Measurements from ENCODE around the gene TPRG1. TPM values are rescaled to one million over a fixed set of nuclear protein-coding genes. Genes with fewer than 3 reads are reported as not detected.

Gene TPRG1
- total and polyA plus RNA-seq, 2 donors (not counting 1 experiment from before 2014, with no cell fraction given): 0.47 to 0.99 TPM

- H3K9me3 ChIP-seq (ENCODE audit: control insufficient read depth, insufficient read depth, low read depth, low read length): no peaks in the 10 kb centered on the region
- H2AFZ ChIP-seq (ENCODE audit: low read length): no peak overlapping the region
- no peak overlapping the region for H3K27ac ChIP-seq (ENCODE audit: insufficient read depth, low read length)
- no peak overlapping the region for H3K4me2 ChIP-seq (ENCODE audit: extremely low read depth, insufficient read depth, low read length)
- no peaks in the 10 kb centered on the region for H3K4me1 ChIP-seq (ENCODE audit: control insufficient read depth, extremely low read depth, insufficient read depth, low read length)
- TF ChIP-seq EZH2 (IDR thresholded peaks at IDR 0.05; ENCODE audit: low read length, missing control alignments): no peak
- TF ChIP-seq, protein P1, sequence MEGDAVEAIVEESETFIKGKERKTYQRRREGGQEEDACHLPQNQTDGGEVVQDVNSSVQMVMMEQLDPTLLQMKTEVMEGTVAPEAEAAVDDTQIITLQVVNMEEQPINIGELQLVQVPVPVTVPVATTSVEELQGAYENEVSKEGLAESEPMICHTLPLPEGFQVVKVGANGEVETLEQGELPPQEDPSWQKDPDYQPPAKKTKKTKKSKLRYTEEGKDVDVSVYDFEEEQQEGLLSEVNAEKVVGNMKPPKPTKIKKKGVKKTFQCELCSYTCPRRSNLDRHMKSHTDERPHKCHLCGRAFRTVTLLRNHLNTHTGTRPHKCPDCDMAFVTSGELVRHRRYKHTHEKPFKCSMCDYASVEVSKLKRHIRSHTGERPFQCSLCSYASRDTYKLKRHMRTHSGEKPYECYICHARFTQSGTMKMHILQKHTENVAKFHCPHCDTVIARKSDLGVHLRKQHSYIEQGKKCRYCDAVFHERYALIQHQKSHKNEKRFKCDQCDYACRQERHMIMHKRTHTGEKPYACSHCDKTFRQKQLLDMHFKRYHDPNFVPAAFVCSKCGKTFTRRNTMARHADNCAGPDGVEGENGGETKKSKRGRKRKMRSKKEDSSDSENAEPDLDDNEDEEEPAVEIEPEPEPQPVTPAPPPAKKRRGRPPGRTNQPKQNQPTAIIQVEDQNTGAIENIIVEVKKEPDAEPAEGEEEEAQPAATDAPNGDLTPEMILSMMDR (conservative IDR thresholded peaks at IDR 0.05 in 1 of 2, IDR thresholded peaks at IDR 0.05 in 1 of 2; ENCODE audit: low read depth in 1 of 2, low read length in 2 of 2): no peak
- H3K79me2 ChIP-seq (ENCODE audit: control insufficient read depth, insufficient read depth, low read length): no peaks in the 10 kb centered on the region
- H3K27me3 ChIP-seq (ENCODE audit: control insufficient read depth, insufficient read depth, low read length): no peaks in the 10 kb centered on the region
- H3K9ac ChIP-seq (ENCODE audit: insufficient read depth, low read length): no peak overlapping the region
- DNase-seq (ENCODE audit: low read depth in 2 of 2): no peak
- H3K4me3 ChIP-seq (replicated peaks in 1 of 4; ENCODE audit: control extremely low read depth in 1 of 4, insufficient read depth in 1 of 4, low read depth in 3 of 4, low read length in 4 of 4): no peak overlapping the region
- no peaks in the 10 kb centered on the region for H3K36me3 ChIP-seq (ENCODE audit: control insufficient read depth, insufficient read depth, low read length)
- no peaks in the 10 kb centered on the region for H4K20me1 ChIP-seq (ENCODE audit: control insufficient read depth, extremely low read depth, insufficient read depth, low read length)
These were observed 123.3 kb downstream of the TPRG1 start for GRCh38 chr3:189295089-189295488.

DNA sequence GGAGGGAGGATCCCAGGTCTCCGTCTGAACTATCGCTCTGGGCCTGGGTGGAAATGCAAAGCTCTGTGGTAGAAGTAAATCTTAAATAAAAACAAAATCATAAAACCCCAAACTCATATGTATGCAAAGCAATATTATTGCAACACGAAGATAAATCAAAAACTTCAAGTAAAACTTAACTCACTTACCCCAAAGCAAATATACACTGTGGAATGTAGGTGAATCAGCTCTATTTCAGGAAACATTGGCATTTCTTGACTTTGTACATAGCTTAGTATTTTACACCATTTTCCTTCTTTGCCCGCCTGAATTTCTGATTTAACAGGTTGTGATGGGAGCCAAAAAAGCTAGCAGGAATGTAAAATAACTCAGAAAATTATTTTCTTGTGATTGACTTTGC is 126.2 kb downstream of the TPRG1 start:
- no peak overlapping the region for H3K9ac ChIP-seq (ENCODE audit: insufficient read depth, low read length)
- DNase-seq (ENCODE audit: low read depth in 2 of 2): peak in 1 of 2 donors; percentile 19
- H3K4me1 ChIP-seq (ENCODE audit: control insufficient read depth, extremely low read depth, insufficient read depth, low read length): no peaks in the 10 kb centered on the region
- no peaks in the 10 kb centered on the region for H3K36me3 ChIP-seq (ENCODE audit: control insufficient read depth, insufficient read depth, low read length)
- H3K4me2 ChIP-seq (ENCODE audit: extremely low read depth, insufficient read depth, low read length): no peak overlapping the region
- no peak overlapping the region for H2AFZ ChIP-seq (ENCODE audit: low read length)
- no peaks in the 10 kb centered on the region for H3K9me3 ChIP-seq (ENCODE audit: control insufficient read depth, insufficient read depth, low read depth, low read length)
- H3K27me3 ChIP-seq (ENCODE audit: control insufficient read depth, insufficient read depth, low read length): no peaks in the 10 kb centered on the region
- no peak for TF ChIP-seq EZH2 (IDR thresholded peaks at IDR 0.05; ENCODE audit: low read length, missing control alignments)
- TF ChIP-seq, protein P1 (conservative IDR thresholded peaks at IDR 0.05 in 1 of 2, IDR thresholded peaks at IDR 0.05 in 1 of 2; ENCODE audit: low read depth in 1 of 2, low read length in 2 of 2): no peak
- no peak overlapping the region for H3K4me3 ChIP-seq (replicated peaks in 1 of 4; ENCODE audit: control extremely low read depth in 1 of 4, insufficient read depth in 1 of 4, low read depth in 3 of 4, low read length in 4 of 4)
- H4K20me1 ChIP-seq (ENCODE audit: control insufficient read depth, extremely low read depth, insufficient read depth, low read length): no peaks in the 10 kb centered on the region
- no peaks in the 10 kb centered on the region for H3K79me2 ChIP-seq (ENCODE audit: control insufficient read depth, insufficient read depth, low read length)
- no peak overlapping the region for H3K27ac ChIP-seq (ENCODE audit: insufficient read depth, low read length)

GRCh38 chr3:189298469-189299375 is 127.0 kb downstream of the TPRG1 start:
- Histone ChIP-seq H3K27me3 (ENCODE audit: control insufficient read depth, insufficient read depth, low read length) (no peaks in the 10 kb centered on the region), H3K4me1 (ENCODE audit: control insufficient read depth, extremely low read depth, insufficient read depth, low read length) (no peaks in the 10 kb centered on the region)
- peak in 1 of 2 donors; percentile 7 for DNase-seq (ENCODE audit: low read depth in 2 of 2)

More at GRCh38 chr3:189298469-189299375, 127.0 kb downstream of the TPRG1 start:
- H3K4me2 ChIP-seq (ENCODE audit: extremely low read depth, insufficient read depth, low read length): no peak overlapping the region
- H3K27ac ChIP-seq (ENCODE audit: insufficient read depth, low read length): no peak overlapping the region
- TF ChIP-seq EZH2 (IDR thresholded peaks at IDR 0.05; ENCODE audit: low read length, missing control alignments): no peak
- TF ChIP-seq, protein P1 (conservative IDR thresholded peaks at IDR 0.05 in 1 of 2, IDR thresholded peaks at IDR 0.05 in 1 of 2; ENCODE audit: low read depth in 1 of 2, low read length in 2 of 2): no peak
- no peaks in the 10 kb centered on the region for H3K79me2 ChIP-seq (ENCODE audit: control insufficient read depth, insufficient read depth, low read length)
- H3K9me3 ChIP-seq (ENCODE audit: control insufficient read depth, insufficient read depth, low read depth, low read length): no peaks in the 10 kb centered on the region
- H3K4me3 ChIP-seq (replicated peaks in 1 of 4; ENCODE audit: control extremely low read depth in 1 of 4, insufficient read depth in 1 of 4, low read depth in 3 of 4, low read length in 4 of 4): no peak overlapping the region
- H2AFZ ChIP-seq (ENCODE audit: low read length): no peak overlapping the region
- no peak overlapping the region for H3K9ac ChIP-seq (ENCODE audit: insufficient read depth, low read length)
- H3K36me3 ChIP-seq (ENCODE audit: control insufficient read depth, insufficient read depth, low read length): no peaks in the 10 kb centered on the region
- no peaks in the 10 kb centered on the region for H4K20me1 ChIP-seq (ENCODE audit: control insufficient read depth, extremely low read depth, insufficient read depth, low read length)

Data from fibroblast of lung (primary cell).